ENCODE data around the gene BCAS3. TPM values are rescaled to one million over a fixed set of nuclear protein-coding genes. Genes with fewer than 3 reads are reported as not detected.
"Not testable (repeated sequence)": the region's sequence is repeated elsewhere in the genome, so short reads cannot be mapped to it uniquely, and the experiment has no call there.

Gene BCAS3
- total and polyA plus RNA-seq, 2 experiments from 2014 or later: 18.0 to 20.2 TPM

GRCh38 chr17:61353615-61354014 lies 676.0 kb downstream of the BCAS3 start:
- 94% methylated on average over 12 of the region's 12 CpGs for WGBS, 2 experiments (ENCODE audit: low coverage in 1 of 2, low lambda C conversion rate in 2 of 2, missing lambda C conversion rate in 2 of 2)

GRCh38 chr17:61354895-61355874 lies 677.5 kb downstream of the BCAS3 start:
- H2AFZ ChIP-seq: no peak overlapping the region
- no peaks in the 10 kb centered on the region for H3K36me3 ChIP-seq (ENCODE audit: low read depth)
- in situ Hi-C loops (cut with MboI): no loop called here
- H3K27ac ChIP-seq: no peak overlapping the region
- no peak overlapping the region for H3K4me3 ChIP-seq
- no peak overlapping the region for H3K9ac ChIP-seq
- no peak for TF ChIP-seq EZH2 (IDR thresholded peaks at IDR 0.05; ENCODE audit: insufficient read depth, poor library complexity, severe bottlenecking)
- TF ChIP-seq EZH2phosphoT487 (IDR thresholded peaks at IDR 0.05; ENCODE audit: insufficient read depth, low read depth): no peak
- H3K4me2 ChIP-seq (ENCODE audit: unreplicated experiment): no peak overlapping the region
- H3K9me3 ChIP-seq (ENCODE audit: low read depth): no peaks in the 10 kb centered on the region
- no peaks in the 10 kb centered on the region for H3K27me3 ChIP-seq (replicated peaks; ENCODE audit: insufficient read depth)
- 86 to 92% methylated on average over 9 to 10 of the region's 10 CpGs for WGBS, 2 experiments (ENCODE audit: low coverage in 1 of 2, low lambda C conversion rate in 2 of 2, missing lambda C conversion rate in 2 of 2)
- H3K4me1 ChIP-seq (ENCODE audit: insufficient read depth): 0 out of 2 replicates have a peak, but pooled peaks cover 5% of the 10 kb centered on the region
- H3K79me2 ChIP-seq (ENCODE audit: insufficient read depth): no peaks in the 10 kb centered on the region
- H4K20me1 ChIP-seq (ENCODE audit: insufficient read depth): no peaks in the 10 kb centered on the region
- no peak for DNase-seq
- H3F3A ChIP-seq (ENCODE audit: insufficient read depth): 0 out of 2 replicates have a peak, but pooled peaks cover 5% of the 10 kb centered on the region
- no peaks in the 10 kb centered on the region for H3K9me2 ChIP-seq (ENCODE audit: insufficient read depth)

More at GRCh38 chr17:61353615-61354014, 676.0 kb downstream of the BCAS3 start:
- in situ Hi-C loops (cut with MboI): no loop called here
- H3K27ac ChIP-seq: no peak overlapping the region
- DNase-seq: no peak
- 0 out of 2 replicates have a peak, but pooled peaks cover 5% of the 10 kb centered on the region for H3K4me1 ChIP-seq (ENCODE audit: insufficient read depth)
- TF ChIP-seq EZH2 (IDR thresholded peaks at IDR 0.05; ENCODE audit: insufficient read depth, poor library complexity, severe bottlenecking): no peak
- no peak for TF ChIP-seq EZH2phosphoT487 (IDR thresholded peaks at IDR 0.05; ENCODE audit: insufficient read depth, low read depth)
- 0 out of 2 replicates have a peak, but pooled peaks cover 5% of the 10 kb centered on the region for H3F3A ChIP-seq (ENCODE audit: insufficient read depth)
- H3K9me3 ChIP-seq (ENCODE audit: low read depth): no peaks in the 10 kb centered on the region
- no peaks in the 10 kb centered on the region for H4K20me1 ChIP-seq (ENCODE audit: insufficient read depth)
- no peaks in the 10 kb centered on the region for H3K79me2 ChIP-seq (ENCODE audit: insufficient read depth)
- no peaks in the 10 kb centered on the region for H3K9me2 ChIP-seq (ENCODE audit: insufficient read depth)
- H3K27me3 ChIP-seq (replicated peaks; ENCODE audit: insufficient read depth): no peaks in the 10 kb centered on the region
- H3K36me3 ChIP-seq (ENCODE audit: low read depth): no peaks in the 10 kb centered on the region
- H3K4me2 ChIP-seq (ENCODE audit: unreplicated experiment): no peak overlapping the region
- no peak overlapping the region for H3K9ac ChIP-seq
- no peak overlapping the region for H2AFZ ChIP-seq
- H3K4me3 ChIP-seq: no peak overlapping the region

- H3K9me2 ChIP-seq (ENCODE audit: insufficient read depth); H3K4me2 ChIP-seq (ENCODE audit: unreplicated experiment); H4K20me1 ChIP-seq (ENCODE audit: insufficient read depth); H3K9ac ChIP-seq; H3K79me2 ChIP-seq (ENCODE audit: insufficient read depth); H3K9me3 ChIP-seq (ENCODE audit: low read depth); H2AFZ ChIP-seq; H3K27me3 ChIP-seq (replicated peaks; ENCODE audit: insufficient read depth); H3K4me3 ChIP-seq; in situ Hi-C loops (cut with MboI); H3K36me3 ChIP-seq (ENCODE audit: low read depth); DNase-seq; H3K27ac ChIP-seq; H3F3A ChIP-seq (ENCODE audit: insufficient read depth): not testable (repeated sequence)
- WGBS, 2 experiments (ENCODE audit: low coverage in 1 of 2, low lambda C conversion rate in 2 of 2, missing lambda C conversion rate in 2 of 2): 94 to 95% methylated on average over 3 of the region's 3 CpGs
- peaks cover 14% of the 10 kb centered on the region; the same call in 1 of the 2 replicates for H3K4me1 ChIP-seq (ENCODE audit: insufficient read depth)
Observed at GRCh38 chr17:61357061-61357460, 679.4 kb downstream of the BCAS3 start.

GRCh38 chr17:61359513-61359912 lies 681.9 kb downstream of the BCAS3 start:
- H3K9ac ChIP-seq; H3K79me2 ChIP-seq (ENCODE audit: insufficient read depth); in situ Hi-C loops (cut with MboI); H2AFZ ChIP-seq; H3K9me3 ChIP-seq (ENCODE audit: low read depth); H3K9me2 ChIP-seq (ENCODE audit: insufficient read depth); H3K36me3 ChIP-seq (ENCODE audit: low read depth); DNase-seq; H4K20me1 ChIP-seq (ENCODE audit: insufficient read depth); H3K4me3 ChIP-seq; H3K27ac ChIP-seq; H3K27me3 ChIP-seq (replicated peaks; ENCODE audit: insufficient read depth); H3F3A ChIP-seq (ENCODE audit: insufficient read depth); H3K4me2 ChIP-seq (ENCODE audit: unreplicated experiment): not testable (repeated sequence)
- 94 to 95% methylated on average over 9 of the region's 9 CpGs for WGBS, 2 experiments (ENCODE audit: low coverage in 1 of 2, low lambda C conversion rate in 2 of 2, missing lambda C conversion rate in 2 of 2)
- H3K4me1 ChIP-seq (ENCODE audit: insufficient read depth): peaks cover 14% of the 10 kb centered on the region; the same call in 1 of the 2 replicates
